Fibroblast of peridontal ligament (primary cell): ENCODE results near the gene PRM3.

ENCODE experiments used
- DNase-seq: peaks from one replicate; pipeline ENCODE4 v3.0.0-alpha.2; 2010; ENCODE audit errors: extremely low read depth

The PRM3 gene

GRCh38 chr16:11224894-11225676, 48.3 kb downstream of the PRM3 start:
- DNase-seq: no peak

GRCh38 chr16:11224096-11224893, 49.1 kb downstream of the PRM3 start:
- no peak for DNase-seq
